GM12875 (cell line): ENCODE measurements around the gene TCF7.
A peak's percentile ranks its signal among the peaks of the same experiment; 100 is the strongest.

Source experiments
- H3K4me3 ChIP-seq: one replicate; pipeline ENCODE4 v1.5.1; 2011; ENCODE audit warnings: low read depth, low read length, control low read depth
- TF ChIP-seq, protein P1 (sequence below): IDR thresholded peaks from 2 replicates; pipeline ENCODE4 v1.5.1; 2011; ENCODE audit warnings: low read depth, mild to moderate bottlenecking, control low read depth, inconsistent platforms, low read length, moderate library complexity, borderline replicate concordance; ENCODE audit not compliant: insufficient read depth

TCF7 gene

DNA sequence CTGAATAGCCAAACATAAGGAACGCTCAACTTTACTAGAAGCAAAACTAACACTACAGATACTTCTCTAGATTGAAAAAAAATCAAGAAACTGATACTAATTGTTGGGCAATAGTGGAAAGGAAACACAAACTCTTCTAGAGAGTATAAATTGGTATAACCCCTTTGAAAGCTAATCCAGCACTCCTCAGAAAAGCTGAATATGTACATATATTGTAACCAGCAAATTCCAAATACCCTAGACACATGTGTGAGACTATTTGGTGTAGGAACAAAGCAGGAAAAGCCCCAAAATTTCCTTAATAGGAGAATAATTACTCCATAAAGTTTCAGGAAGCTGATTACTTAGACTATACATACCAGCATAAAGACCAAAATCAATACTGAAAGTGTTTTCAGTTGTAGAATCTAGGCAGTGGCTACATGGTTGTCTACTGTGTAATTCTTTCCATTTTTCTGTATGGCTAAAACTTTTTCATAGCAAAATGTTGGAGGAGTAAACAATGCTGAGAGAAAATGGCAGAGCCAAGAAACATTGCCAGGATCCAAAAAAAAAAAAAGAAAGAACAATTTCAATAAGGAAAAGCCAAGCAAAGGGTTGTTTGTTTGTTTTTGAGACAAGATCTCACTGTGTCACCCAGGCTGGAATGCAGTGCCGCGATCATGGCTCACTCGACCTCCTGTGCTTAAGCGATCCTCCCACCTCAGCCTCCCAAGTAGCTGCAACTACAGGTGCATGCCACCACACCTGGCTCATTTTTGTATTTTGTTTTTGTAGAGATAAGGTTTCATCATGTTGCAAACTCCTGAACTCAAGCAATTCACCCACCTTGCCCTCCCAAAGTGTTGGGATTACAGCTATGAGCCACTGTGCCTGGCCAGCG, 47.3 kb downstream of the TCF7 start:
- H3K4me3 ChIP-seq: no peak overlapping the region
- TF ChIP-seq, protein P1, sequence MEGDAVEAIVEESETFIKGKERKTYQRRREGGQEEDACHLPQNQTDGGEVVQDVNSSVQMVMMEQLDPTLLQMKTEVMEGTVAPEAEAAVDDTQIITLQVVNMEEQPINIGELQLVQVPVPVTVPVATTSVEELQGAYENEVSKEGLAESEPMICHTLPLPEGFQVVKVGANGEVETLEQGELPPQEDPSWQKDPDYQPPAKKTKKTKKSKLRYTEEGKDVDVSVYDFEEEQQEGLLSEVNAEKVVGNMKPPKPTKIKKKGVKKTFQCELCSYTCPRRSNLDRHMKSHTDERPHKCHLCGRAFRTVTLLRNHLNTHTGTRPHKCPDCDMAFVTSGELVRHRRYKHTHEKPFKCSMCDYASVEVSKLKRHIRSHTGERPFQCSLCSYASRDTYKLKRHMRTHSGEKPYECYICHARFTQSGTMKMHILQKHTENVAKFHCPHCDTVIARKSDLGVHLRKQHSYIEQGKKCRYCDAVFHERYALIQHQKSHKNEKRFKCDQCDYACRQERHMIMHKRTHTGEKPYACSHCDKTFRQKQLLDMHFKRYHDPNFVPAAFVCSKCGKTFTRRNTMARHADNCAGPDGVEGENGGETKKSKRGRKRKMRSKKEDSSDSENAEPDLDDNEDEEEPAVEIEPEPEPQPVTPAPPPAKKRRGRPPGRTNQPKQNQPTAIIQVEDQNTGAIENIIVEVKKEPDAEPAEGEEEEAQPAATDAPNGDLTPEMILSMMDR: no peak

DNA sequence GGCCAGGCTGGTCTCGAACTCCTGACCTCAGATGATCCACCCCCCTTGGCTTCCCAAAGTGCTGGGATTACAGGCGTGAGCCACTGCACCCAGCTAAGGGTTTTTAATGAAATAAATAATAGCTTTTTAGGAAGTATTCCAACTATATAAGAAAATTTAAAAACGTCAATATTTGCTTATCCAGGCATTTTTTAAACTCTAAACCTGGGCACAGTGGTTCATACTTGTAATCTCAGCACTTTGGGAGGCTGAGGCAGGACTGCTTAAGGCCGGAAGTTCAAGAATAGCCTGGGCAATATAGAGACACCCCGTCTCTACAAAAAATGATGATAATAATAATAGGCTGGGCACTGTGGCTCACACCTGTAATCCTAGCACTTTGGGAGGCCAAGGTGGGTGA, 48.1 kb downstream of the TCF7 start:
- no peak overlapping the region for H3K4me3 ChIP-seq
- TF ChIP-seq, protein P1: no peak

DNA sequence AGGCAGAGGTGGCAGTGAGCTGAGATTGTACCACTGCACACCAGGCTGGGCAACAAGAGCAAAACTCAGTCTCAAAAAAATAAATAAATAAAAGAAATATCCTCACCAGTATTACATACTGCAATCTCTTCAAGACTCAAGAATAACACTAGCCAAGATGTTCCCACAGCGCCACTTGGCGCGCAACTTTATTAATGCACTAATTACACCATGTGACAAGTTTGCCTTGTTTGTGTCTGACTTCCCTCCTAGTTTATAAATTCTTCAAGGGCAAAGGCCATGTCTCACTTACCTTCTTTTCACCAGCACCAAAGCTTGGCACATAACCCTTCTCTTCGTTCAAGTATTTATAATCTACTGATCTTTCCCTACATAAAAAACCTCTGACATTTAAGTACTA, 57.5 kb downstream of the TCF7 start:
- no peak overlapping the region for H3K4me3 ChIP-seq
- TF ChIP-seq, protein P1: no peak

DNA sequence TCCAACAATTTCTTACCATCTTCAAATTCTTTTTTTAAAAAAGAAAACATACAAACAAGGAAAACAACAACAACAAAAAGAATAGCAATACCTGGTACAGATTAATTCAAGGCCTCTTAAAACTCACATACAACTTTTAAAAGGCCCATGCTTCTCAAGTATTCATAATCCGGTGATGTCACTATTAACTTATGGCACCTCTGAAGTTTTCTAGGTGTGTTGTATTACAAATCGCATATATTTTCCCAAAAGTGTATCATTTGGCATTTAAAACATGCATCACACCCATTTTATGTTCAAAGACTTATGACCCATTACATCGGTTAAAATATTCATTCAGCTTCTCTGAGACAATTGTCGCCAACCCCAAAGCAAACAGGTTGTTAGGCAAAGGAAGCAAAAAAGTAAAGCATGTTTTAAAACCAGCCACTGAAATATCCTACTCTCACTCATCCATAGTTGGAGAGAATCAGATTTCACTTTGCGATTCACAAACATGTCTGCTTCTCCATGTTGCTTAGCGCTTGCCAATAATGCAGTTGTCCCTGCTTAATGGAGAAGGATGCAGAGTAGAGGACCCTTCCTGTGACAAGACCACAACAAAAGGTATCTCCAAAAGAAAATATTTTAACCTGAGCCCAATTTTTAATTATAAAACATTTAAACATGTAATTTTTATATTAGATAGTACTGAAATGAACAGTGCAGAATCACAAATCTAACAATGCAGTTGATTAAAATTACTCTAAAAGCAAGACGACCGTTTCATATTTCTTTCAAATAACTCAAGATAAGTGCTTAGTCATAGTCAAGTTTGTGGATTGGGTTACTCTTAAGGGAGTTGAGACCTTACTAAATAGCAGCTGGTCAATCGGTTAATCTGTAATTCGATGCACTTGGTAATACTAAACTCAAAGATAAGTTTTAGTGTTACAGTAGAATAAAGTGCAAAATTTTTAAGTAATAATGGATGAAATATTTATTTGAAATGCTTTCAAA, 60.7 kb downstream of the TCF7 start:
- peak overlapping the region; percentile 91 for H3K4me3 ChIP-seq
- TF ChIP-seq, protein P1: no peak

DNA sequence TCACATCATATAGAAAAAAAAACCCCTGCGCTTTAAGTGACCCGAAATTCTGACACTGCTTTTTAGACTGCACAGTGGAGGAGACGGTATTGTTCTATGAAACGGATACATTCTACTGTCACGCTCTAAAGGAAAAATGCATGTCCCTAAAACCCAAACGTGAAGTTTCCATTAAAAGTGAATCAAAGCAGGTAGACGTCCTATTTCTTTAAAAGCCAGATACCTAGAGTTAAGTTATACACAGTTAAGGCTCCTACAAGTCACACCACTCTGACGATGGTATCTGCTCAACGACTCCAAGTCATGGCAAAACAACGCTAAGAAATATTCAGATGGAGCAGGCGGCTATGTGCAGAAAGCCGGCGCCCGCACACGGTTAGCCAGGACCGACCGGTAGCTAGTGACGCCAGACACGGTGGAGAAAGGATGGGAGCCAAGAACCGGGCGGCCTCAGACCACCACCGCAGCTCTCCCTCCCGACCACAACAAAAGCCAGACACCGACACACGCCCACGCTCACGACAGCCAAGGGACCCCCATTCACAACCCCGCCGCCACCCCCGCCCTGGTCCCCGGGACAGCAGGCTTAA, 61.5 kb downstream of the TCF7 start:
- H3K4me3 ChIP-seq: peak overlapping the region; percentile 91
- TF ChIP-seq, protein P1: no peak

DNA sequence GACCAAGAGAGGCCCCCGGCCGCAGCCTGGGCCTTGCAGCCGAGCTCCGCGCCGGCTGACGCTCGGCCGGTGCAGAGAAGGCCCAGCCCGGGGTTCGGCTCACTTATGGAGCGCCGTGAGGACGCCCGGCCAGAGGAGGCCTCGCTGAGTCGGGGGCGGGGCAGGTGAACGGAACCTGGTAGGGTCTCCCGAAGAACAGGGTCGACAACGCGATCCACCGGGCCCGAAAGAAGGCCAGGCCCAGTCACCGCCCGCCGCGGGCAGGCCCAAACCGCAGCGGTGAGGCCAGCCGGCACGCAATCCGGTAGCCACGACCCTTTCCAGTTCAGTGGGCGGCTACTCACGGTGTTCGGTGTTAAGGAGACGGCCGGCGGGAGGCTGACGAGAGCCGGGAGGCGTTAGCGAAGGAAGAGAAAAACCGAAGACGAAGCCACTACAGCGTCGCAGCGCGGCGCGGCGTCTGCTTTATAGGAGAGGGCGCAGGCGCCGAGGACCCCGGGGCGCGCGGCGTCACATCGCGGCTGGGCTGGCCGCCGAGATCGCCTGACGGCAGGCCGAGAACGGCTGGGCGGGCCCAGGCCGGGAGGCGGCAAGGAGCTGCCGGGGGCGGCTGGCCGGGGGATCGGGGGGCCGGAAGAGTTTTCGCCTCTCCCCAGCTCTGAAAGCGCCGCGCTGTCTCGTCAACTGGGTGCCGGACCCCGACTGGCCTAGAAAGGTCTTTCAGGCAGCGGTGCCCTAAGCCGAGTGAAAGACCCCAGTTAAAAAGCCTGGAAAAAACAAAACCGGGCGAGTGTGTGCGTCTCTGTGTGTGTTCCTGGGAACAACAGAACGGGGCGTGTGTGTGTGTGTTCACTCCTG, 62.3 kb downstream of the TCF7 start, which contains the start of gene SKP1:
Gene SKP1 (minus strand): TSS at position 440 of the 858 bp plus-strand sequence. CDS start 2,928 bp downstream, outside the sequence.
- H3K4me3 ChIP-seq: peak within 1 kb of the TSS; percentile 91
- TF ChIP-seq, protein P1: no peak
